Kidney epithelial cell (primary cell): Measurements from ENCODE around the gene FBXO2. TPM values are rescaled to one million over a fixed set of nuclear protein-coding genes. Genes with fewer than 3 reads are reported as not detected.

Experiments
- DNase-seq: peaks from one replicate; pipeline ENCODE4 v3.0.0-alpha.2; 2010; ENCODE audit warnings: low read depth
- H3K27me3 ChIP-seq: 2 replicates; pipeline ENCODE4 v1.6.0; 2011; ENCODE audit warnings: low read length; ENCODE audit not compliant: control insufficient read depth, insufficient read depth
- H3K36me3 ChIP-seq: 2 replicates; pipeline ENCODE4 v1.5.1; 2011; ENCODE audit warnings: low read length; ENCODE audit not compliant: control insufficient read depth, insufficient read depth
- H3K4me3 ChIP-seq: 2 replicates; pipeline ENCODE4 v1.5.1; 2011; ENCODE audit warnings: low read depth, mild to moderate bottlenecking, control low read depth, low read length
- total RNA-seq: library from RNA; depleted of rRNA; stranded (reverse); fragments of >200 nt; gene quantifications from 2 replicates; pipeline ENCODE4 v1.2.3, GENCODE V29; 2015
- TF ChIP-seq, protein P1 (sequence below): IDR thresholded peaks from 2 replicates; pipeline ENCODE4 v1.5.1; 2011; ENCODE audit warnings: mild to moderate bottlenecking, moderate library complexity, low read length, control low read depth, inconsistent platforms; ENCODE audit not compliant: insufficient read depth, poor library complexity, severe bottlenecking

The FBXO2 gene
- total RNA-seq, 1 donor from 2014 or later: 3.0 TPM

DNA sequence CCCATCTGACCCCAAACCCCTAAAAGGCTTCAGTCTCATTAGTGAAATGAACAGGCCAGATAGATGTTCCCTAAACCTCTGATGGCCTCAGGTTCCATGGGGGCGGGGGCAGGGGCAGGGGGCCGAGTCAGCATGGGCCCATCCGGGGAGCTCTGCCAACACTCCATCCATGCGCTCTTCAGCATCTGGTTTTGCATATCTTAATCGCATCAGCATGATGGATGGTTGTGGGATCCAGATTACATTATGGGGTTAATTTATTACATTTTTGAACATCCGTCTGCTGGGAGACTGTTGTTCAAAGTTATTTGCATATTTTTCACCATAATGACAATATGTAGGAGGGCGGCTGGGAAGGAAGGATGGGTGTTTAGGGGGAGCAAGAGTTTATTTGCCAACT lies 29.8 kb upstream of the FBXO2 start:
- no peak for DNase-seq
- H3K27me3 ChIP-seq: peaks cover 13% of the 10 kb centered on the region
- TF ChIP-seq, protein P1, sequence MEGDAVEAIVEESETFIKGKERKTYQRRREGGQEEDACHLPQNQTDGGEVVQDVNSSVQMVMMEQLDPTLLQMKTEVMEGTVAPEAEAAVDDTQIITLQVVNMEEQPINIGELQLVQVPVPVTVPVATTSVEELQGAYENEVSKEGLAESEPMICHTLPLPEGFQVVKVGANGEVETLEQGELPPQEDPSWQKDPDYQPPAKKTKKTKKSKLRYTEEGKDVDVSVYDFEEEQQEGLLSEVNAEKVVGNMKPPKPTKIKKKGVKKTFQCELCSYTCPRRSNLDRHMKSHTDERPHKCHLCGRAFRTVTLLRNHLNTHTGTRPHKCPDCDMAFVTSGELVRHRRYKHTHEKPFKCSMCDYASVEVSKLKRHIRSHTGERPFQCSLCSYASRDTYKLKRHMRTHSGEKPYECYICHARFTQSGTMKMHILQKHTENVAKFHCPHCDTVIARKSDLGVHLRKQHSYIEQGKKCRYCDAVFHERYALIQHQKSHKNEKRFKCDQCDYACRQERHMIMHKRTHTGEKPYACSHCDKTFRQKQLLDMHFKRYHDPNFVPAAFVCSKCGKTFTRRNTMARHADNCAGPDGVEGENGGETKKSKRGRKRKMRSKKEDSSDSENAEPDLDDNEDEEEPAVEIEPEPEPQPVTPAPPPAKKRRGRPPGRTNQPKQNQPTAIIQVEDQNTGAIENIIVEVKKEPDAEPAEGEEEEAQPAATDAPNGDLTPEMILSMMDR: no peak
- H3K36me3 ChIP-seq: no peaks in the 10 kb centered on the region
- H3K4me3 ChIP-seq: no peak overlapping the region

DNA sequence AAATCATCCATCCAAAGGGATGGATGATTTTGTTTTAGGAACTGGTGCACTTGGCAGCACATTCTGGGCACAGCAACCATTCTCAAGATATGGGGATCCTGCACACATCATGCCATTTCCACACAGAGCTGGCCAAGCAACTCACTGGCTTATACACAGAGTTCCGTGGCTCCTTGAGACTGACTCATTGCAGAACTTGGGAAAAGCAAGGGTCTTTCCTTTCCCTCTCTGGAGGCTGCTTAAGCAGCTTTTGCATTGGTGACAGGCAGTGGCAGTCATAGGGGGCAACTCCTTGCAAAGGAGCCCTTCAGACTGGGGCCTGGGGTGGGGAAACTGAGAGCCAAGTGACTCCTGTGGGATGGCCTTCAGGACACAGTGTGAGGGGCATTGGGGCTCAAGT lies 28.6 kb upstream of the FBXO2 start:
- no peak for DNase-seq
- Histone ChIP-seq H3K27me3 (peaks cover 9% of the 10 kb centered on the region), H3K36me3 (no peaks in the 10 kb centered on the region), H3K4me3 (no peak overlapping the region)
- TF ChIP-seq, protein P1: no peak

DNA sequence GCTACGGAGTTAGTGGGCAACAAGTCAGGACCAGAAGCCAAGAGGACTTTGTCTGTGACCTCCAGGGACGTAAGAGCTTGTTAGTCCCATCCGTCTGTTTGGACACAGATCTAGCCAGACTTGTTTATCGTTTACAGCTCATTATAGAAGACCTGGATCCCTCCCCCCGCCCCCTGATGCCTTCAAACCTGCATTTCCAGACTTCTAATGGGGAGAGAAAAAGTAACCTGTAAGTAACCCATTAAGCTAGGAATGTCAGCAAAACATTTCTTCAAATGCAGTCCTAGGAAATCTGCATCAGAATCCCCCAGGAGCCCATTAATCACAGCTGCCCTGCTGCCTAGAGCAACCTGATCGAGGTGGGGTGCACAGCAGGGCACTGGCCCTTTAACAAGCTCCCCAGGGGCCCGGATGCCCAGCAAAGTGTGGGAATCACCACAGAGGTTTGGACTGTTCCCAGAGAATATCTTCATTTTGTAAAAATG lies 28.1 kb upstream of the FBXO2 start:
- no peak overlapping the region for H3K4me3 ChIP-seq
- no peak for DNase-seq
- H3K36me3 ChIP-seq: no peaks in the 10 kb centered on the region
- TF ChIP-seq, protein P1: no peak
- peaks cover 9% of the 10 kb centered on the region for H3K27me3 ChIP-seq

DNA sequence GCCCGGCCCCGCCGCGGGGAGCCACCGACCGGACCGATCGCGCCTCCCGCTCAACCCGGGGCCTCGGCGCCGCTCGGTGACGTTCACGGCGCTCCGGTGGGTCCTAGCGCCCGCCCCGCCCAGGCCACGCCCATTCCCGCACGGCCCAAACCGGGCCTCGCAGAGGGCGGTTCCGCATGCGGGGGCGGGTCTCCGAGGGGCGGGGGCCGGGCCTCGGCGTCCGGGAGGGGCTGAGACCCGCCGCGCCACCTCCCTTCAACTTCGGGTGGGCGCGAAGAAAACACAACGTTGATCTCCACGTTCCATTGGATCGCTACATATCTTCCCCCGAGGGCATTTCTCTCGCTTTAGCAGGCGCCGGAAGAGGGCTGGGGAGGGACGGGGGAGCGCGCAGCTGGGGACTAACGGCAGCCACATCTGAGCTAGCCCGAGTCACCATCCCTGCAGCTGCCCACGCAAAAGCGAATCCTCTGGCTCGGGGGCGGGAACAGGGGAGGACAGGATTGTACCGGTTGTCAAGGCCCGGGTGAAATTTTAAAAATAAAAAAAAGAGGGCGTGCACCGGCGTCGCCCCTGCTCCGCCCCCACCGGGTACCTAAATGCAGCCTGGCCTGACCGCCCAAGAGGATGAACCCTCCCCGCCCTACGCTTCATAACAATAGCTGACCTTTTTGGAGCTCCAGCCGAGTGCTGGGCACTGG lies 27.0 kb upstream of the FBXO2 start, which contains the start of gene MAD2L2:
Gene MAD2L2 (minus strand): TSS at position 78 of the 701 bp plus-strand sequence. CDS start 547 bp downstream, outside the sequence.
- Histone ChIP-seq H3K4me3 (peak within 1 kb of the TSS; percentile 93), H3K27me3 (peaks cover 8% of the 10 kb centered on the region), H3K36me3 (no peaks in the 10 kb centered on the region)
- TF ChIP-seq, protein P1: no peak
- DNase-seq: peak; percentile 14

DNA sequence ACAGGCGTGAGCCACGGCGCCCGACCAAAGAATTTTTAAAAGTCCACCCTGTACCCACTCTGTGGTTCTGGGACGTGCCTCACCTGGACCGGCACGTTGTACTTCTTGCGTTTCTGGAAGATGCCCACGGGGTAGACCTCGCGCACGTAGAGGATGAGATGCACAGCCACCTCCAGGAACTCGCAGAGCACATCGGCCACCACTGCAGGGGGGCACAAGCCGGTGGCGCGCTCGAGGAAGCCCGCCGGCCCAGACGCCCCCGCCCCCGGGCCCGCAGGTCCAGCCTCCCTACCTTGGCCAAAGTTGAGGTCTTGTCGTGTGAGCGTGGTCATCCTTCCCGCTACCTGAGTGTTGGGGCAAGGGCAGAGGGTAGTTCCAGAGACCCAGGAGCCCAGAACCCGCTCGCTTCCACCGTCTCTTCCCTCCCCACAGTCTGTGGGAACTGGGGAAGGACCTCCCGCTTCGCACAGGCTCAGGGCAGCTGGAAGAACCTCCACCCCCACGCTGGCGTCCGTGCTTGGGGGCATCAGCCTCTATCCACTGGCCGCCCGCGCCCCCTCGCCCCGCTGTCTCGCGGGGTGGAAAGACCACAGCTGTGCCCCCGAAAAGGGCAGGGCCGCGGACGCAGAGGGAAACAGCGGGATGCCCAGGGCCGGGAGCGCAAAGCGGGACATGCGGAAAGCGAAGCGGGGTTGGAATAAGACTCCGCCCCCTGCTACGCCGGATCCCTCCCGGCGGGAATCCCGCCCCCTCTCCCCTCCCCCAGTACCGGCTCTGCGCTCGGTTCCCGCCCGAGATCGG lies 26.2 kb upstream of the FBXO2 start:
- DNase-seq: no peak
- Histone ChIP-seq H3K4me3 (peak overlapping the region; percentile 93), H3K36me3 (peaks cover 2% of the 10 kb centered on the region), H3K27me3 (peaks cover 6% of the 10 kb centered on the region)
- TF ChIP-seq, protein P1: no peak
